HEK293T (cell line): ENCODE measurements around the gene HSD11B1.

Experiments
- BHLHE40 ChIP-seq: fragments of 450-650 bp; IDR thresholded peaks from 2 replicates; pipeline ENCODE4 v1.6.1; 2016; ENCODE audit warnings: mild to moderate bottlenecking, moderate library complexity, borderline replicate concordance
- FOXM1 ChIP-seq: fragments of 450-650 bp; IDR thresholded peaks from 2 replicates; pipeline ENCODE4 v1.6.1; 2017; ENCODE audit warnings: mild to moderate bottlenecking, borderline replicate concordance
- LEF1 ChIP-seq: fragments of 450-650 bp; IDR thresholded peaks from 2 replicates; pipeline ENCODE4 v1.6.1; 2017; ENCODE audit warnings: mild to moderate bottlenecking, borderline replicate concordance
- NFRKB ChIP-seq: fragments of 450-650 bp; IDR thresholded peaks from 2 replicates; pipeline ENCODE4 v1.6.1; 2016; ENCODE audit warnings: mild to moderate bottlenecking, moderate library complexity
- PKNOX1 ChIP-seq: fragments of 450-650 bp; IDR thresholded peaks from 2 replicates; pipeline ENCODE4 v1.6.1; 2016
- SP1 ChIP-seq: fragments of 450-650 bp; IDR thresholded peaks from 2 replicates; pipeline ENCODE4 v1.6.1; 2017
- SUZ12 ChIP-seq: fragments of 450-650 bp; IDR thresholded peaks from 2 replicates; pipeline ENCODE4 v1.6.1; 2016; ENCODE audit warnings: mild to moderate bottlenecking
- ZNF384 ChIP-seq: fragments of 450-650 bp; IDR thresholded peaks from 2 replicates; pipeline ENCODE4 v1.6.1; 2016

DNA sequence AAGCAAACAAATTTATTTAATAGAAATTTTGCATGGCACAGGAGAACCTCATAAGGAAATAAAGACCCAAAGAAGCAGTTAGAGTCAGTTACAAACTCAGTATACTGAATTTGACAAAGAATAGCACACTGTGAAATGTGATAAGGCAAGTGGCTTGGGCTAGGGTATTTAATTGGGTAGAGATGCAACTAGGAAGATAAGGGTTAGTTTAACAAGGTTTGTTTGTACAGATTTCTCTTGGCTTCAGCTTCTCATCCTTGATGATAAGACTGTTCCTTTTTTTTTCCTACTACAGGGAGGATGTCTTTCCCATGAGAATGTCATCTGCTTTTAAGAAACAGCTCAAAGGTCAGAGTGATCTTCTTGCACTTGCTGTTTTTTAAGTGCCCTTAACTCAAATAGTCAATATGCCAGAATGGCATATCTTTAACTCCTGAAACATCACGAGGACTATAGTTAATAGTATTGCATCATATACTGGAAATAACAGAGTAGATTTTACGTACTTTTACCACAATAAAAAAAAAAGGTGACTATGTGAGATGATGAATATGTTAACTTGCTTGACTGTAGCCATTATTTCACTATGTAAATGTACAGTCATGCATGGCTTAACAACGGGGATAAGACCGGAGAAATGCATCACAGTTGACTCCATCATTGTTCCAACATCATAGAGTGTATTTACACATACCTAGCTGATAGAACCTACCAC is 42.0 kb downstream of the HSD11B1 start:
- TF ChIP-seq PKNOX1, result no peak
- TF ChIP-seq BHLHE40, result no peak
- TF ChIP-seq SUZ12, result no peak
- no peak for TF ChIP-seq FOXM1
- TF ChIP-seq SP1, result no peak
- TF ChIP-seq NFRKB, result no peak
- no peak for TF ChIP-seq ZNF384
- TF ChIP-seq LEF1, result no peak
